Measurements from ENCODE around the gene GOLGB1. TPM values are rescaled to one million over a fixed set of nuclear protein-coding genes. Genes with fewer than 3 reads are reported as not detected.
A peak's percentile ranks its signal among the peaks of the same experiment; 100 is the strongest.

GOLGB1 gene
- total RNA-seq, 1 donor from 2014 or later = 45.4 TPM

- Histone ChIP-seq H3K9me3 (no peaks in the 10 kb centered on the region), H3K4me1 (no peaks in the 10 kb centered on the region), H3K36me3 (no peaks in the 10 kb centered on the region), H3K27me3 (no peaks in the 10 kb centered on the region), H3K27ac (no peak overlapping the region), H3K4me3 (no peak overlapping the region)
- intact Hi-C loops (cut with DNase I) = no loop called here
- TF ChIP-seq CTCF (IDR thresholded peaks at IDR 0.05) (no peak), POLR2A (IDR thresholded peaks at IDR 0.05) (no peak), POLR2AphosphoS5 (IDR thresholded peaks at IDR 0.05; ENCODE audit: insufficient read depth in 1 of 2, low read depth in 1 of 2) (no peak)
- DNase-seq (ENCODE audit: extremely low spot score in 2 of 2) = no peak
Measured at GRCh38 chr3:121641127-121641526, 108.4 kb downstream of the GOLGB1 start.

- Histone ChIP-seq H3K4me3 (no peak overlapping the region), H3K4me1 (no peaks in the 10 kb centered on the region), H3K27me3 (no peaks in the 10 kb centered on the region), H3K36me3 (no peaks in the 10 kb centered on the region), H3K27ac (no peak overlapping the region), H3K9me3 (no peaks in the 10 kb centered on the region)
- TF ChIP-seq POLR2AphosphoS5 (IDR thresholded peaks at IDR 0.05; ENCODE audit: insufficient read depth in 1 of 2, low read depth in 1 of 2) (no peak), POLR2A (IDR thresholded peaks at IDR 0.05) (no peak), CTCF (IDR thresholded peaks at IDR 0.05) (no peak)
- intact Hi-C loops (cut with DNase I) = no loop called here
- peak in 1 of 2 donors; percentile 16 for DNase-seq (ENCODE audit: extremely low spot score in 2 of 2)
Measured at GRCh38 chr3:121637922-121638321, 111.6 kb downstream of the GOLGB1 start.

GRCh38 chr3:121630355-121630754 is 119.2 kb downstream of the GOLGB1 start:
- Histone ChIP-seq H3K4me3 (no peak overlapping the region), H3K27me3 (no peaks in the 10 kb centered on the region), H3K36me3 (no peaks in the 10 kb centered on the region), H3K27ac (no peak overlapping the region), H3K9me3 (no peaks in the 10 kb centered on the region), H3K4me1 (no peaks in the 10 kb centered on the region)
- intact Hi-C loops (cut with DNase I) = no loop called here
- TF ChIP-seq CTCF (IDR thresholded peaks at IDR 0.05) (no peak), POLR2A (IDR thresholded peaks at IDR 0.05) (no peak), POLR2AphosphoS5 (IDR thresholded peaks at IDR 0.05; ENCODE audit: insufficient read depth in 1 of 2, low read depth in 1 of 2) (no peak)
- DNase-seq (ENCODE audit: extremely low spot score in 2 of 2) = no peak

GRCh38 chr3:121629601-121630000 is 119.9 kb downstream of the GOLGB1 start:
- Histone ChIP-seq H3K4me3 (no peak overlapping the region), H3K27me3 (no peaks in the 10 kb centered on the region), H3K9me3 (no peaks in the 10 kb centered on the region), H3K4me1 (no peaks in the 10 kb centered on the region), H3K27ac (no peak overlapping the region), H3K36me3 (no peaks in the 10 kb centered on the region)
- intact Hi-C loops (cut with DNase I) = no loop called here
- peak in 1 of 2 donors; percentile 52 for DNase-seq (ENCODE audit: extremely low spot score in 2 of 2)
- TF ChIP-seq POLR2A (IDR thresholded peaks at IDR 0.05) = no peak
- TF ChIP-seq CTCF (IDR thresholded peaks at IDR 0.05) = no peak
- TF ChIP-seq POLR2AphosphoS5 (IDR thresholded peaks at IDR 0.05; ENCODE audit: insufficient read depth in 1 of 2, low read depth in 1 of 2) = no peak

GRCh38 chr3:121627622-121628021 is 121.9 kb downstream of the GOLGB1 start:
- Histone ChIP-seq H3K4me3 (no peak overlapping the region), H3K27ac (no peak overlapping the region), H3K27me3 (no peaks in the 10 kb centered on the region), H3K36me3 (no peaks in the 10 kb centered on the region), H3K4me1 (no peaks in the 10 kb centered on the region), H3K9me3 (no peaks in the 10 kb centered on the region)
- no peak for TF ChIP-seq CTCF (IDR thresholded peaks at IDR 0.05)
- intact Hi-C loops (cut with DNase I) = no loop called here
- peak in 1 of 2 donors; percentile 62 for DNase-seq (ENCODE audit: extremely low spot score in 2 of 2)
